Tibial nerve (tissue), 4 donors: ENCODE results near the gene SCG5.

Experiments used
- EP300 ChIP-seq, 2 donors: sonication (generic); formaldehyde crosslinking; IDR thresholded peaks; one replicate each; pipeline ENCODE4 v1.6.1; 2017; ENCODE audit warnings: antibody characterized with exemption in 2 of 2, mild to moderate bottlenecking in 1 of 2
- TF ChIP-seq, protein P1 (sequence below), 5 experiments: fragments of 200-600 bp in 3 of 5; fragments of 450-650 bp in 2 of 5; sonication (generic) in 3 of 5; IDR thresholded peaks; one replicate each; pipeline ENCODE4 v1.5.1; 2016 to 2019; ENCODE audit warnings: antibody characterized with exemption in 5 of 5, mild to moderate bottlenecking in 3 of 5, moderate library complexity in 2 of 5

DNA sequence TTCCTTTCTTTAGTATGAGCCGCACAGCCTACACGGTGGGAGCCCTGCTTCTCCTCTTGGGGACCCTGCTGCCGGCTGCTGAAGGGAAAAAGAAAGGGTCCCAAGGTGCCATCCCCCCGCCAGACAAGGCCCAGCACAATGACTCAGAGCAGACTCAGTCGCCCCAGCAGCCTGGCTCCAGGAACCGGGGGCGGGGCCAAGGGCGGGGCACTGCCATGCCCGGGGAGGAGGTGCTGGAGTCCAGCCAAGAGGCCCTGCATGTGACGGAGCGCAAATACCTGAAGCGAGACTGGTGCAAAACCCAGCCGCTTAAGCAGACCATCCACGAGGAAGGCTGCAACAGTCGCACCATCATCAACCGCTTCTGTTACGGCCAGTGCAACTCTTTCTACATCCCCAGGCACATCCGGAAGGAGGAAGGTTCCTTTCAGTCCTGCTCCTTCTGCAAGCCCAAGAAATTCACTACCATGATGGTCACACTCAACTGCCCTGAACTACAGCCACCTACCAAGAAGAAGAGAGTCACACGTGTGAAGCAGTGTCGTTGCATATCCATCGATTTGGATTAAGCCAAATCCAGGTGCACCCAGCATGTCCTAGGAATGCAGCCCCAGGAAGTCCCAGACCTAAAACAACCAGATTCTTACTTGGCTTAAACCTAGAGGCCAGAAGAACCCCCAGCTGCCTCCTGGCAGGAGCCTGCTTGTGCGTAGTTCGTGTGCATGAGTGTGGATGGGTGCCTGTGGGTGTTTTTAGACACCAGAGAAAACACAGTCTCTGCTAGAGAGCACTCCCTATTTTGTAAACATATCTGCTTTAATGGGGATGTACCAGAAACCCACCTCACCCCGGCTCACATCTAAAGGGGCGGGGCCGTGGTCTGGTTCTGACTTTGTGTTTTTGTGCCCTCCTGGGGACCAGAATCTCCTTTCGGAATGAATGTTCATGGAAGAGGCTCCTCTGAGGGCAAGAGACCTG, 89.5 kb downstream of the SCG5 start:
- TF ChIP-seq, protein P1, sequence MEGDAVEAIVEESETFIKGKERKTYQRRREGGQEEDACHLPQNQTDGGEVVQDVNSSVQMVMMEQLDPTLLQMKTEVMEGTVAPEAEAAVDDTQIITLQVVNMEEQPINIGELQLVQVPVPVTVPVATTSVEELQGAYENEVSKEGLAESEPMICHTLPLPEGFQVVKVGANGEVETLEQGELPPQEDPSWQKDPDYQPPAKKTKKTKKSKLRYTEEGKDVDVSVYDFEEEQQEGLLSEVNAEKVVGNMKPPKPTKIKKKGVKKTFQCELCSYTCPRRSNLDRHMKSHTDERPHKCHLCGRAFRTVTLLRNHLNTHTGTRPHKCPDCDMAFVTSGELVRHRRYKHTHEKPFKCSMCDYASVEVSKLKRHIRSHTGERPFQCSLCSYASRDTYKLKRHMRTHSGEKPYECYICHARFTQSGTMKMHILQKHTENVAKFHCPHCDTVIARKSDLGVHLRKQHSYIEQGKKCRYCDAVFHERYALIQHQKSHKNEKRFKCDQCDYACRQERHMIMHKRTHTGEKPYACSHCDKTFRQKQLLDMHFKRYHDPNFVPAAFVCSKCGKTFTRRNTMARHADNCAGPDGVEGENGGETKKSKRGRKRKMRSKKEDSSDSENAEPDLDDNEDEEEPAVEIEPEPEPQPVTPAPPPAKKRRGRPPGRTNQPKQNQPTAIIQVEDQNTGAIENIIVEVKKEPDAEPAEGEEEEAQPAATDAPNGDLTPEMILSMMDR (IDR thresholded peaks at IDR 0.05), result no peak
- no peak for TF ChIP-seq EP300 (IDR thresholded peaks at IDR 0.05)
